Ishikawa (cell line): ENCODE data around the gene TMEM54.

ENCODE experiments used
- CEBPB ChIP-seq: IDR thresholded peaks from 2 replicates; pipeline ENCODE4 v1.6.1; 2012
- CREB1 ChIP-seq: IDR thresholded peaks from 2 replicates; pipeline ENCODE4 v1.6.1; 2012; ENCODE audit warnings: low read depth
- EGR1 ChIP-seq: IDR thresholded peaks from 2 replicates; pipeline ENCODE4 v1.6.1; 2012
- EP300 ChIP-seq: IDR thresholded peaks from 2 replicates; pipeline ENCODE4 v1.6.1; 2012; ENCODE audit warnings: borderline replicate concordance
- FOXM1 ChIP-seq: IDR thresholded peaks from 2 replicates; pipeline ENCODE4 v1.6.1; 2012; ENCODE audit warnings: low read depth, borderline replicate concordance
- NFIC ChIP-seq: IDR thresholded peaks from 2 replicates; pipeline ENCODE4 v1.6.1; 2012
- RAD21 ChIP-seq: IDR thresholded peaks from 2 replicates; pipeline ENCODE4 v1.6.1; 2012; ENCODE audit warnings: low read depth
- TAF1 ChIP-seq: IDR thresholded peaks from 2 replicates; pipeline ENCODE4 v1.6.1; 2012; ENCODE audit warnings: low read depth, mild to moderate bottlenecking
- TCF12 ChIP-seq: IDR thresholded peaks from 2 replicates; pipeline ENCODE4 v1.6.1; 2012; ENCODE audit warnings: low read depth
- TEAD4 ChIP-seq: IDR thresholded peaks from 2 replicates; pipeline ENCODE4 v1.6.1; 2012
- YY1 ChIP-seq: IDR thresholded peaks from 2 replicates; pipeline ENCODE4 v1.6.1; 2012; ENCODE audit warnings: low read depth
- ZBTB7A ChIP-seq: IDR thresholded peaks from 2 replicates; pipeline ENCODE4 v1.6.1; 2012; ENCODE audit warnings: low read depth
- TF ChIP-seq, protein P1 (sequence below): IDR thresholded peaks from 2 replicates; pipeline ENCODE4 v1.6.1; 2012
- TF ChIP-seq, protein P2 (sequence below): IDR thresholded peaks from 2 replicates; pipeline ENCODE4 v1.6.1; 2012; ENCODE audit warnings: low read depth, mild to moderate bottlenecking
- TF ChIP-seq, protein P3 (sequence below): IDR thresholded peaks from 2 replicates; pipeline ENCODE4 v1.6.1; 2012

Gene TMEM54

DNA sequence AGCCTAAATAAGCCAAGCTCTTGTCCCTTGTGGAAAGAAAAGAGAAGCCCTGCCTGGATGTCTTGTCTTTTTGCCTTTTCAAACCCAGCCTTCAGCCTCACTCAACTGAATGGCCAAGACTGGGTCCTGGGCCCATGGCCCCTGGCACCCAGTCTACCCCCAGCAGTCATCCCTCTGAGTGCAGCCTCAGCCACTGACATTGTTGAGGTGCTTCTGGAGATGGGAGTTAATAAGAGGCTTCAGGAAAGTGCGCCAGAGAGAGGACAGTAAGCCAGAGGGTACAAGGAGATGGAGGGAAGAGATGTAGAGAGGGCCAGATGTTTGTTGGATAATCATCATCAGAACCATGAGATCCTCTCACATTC lies 37.3 kb downstream of the TMEM54 start:
- TF ChIP-seq ZBTB7A (no peak), FOXM1 (no peak), TCF12 (no peak), CEBPB (no peak)

DNA sequence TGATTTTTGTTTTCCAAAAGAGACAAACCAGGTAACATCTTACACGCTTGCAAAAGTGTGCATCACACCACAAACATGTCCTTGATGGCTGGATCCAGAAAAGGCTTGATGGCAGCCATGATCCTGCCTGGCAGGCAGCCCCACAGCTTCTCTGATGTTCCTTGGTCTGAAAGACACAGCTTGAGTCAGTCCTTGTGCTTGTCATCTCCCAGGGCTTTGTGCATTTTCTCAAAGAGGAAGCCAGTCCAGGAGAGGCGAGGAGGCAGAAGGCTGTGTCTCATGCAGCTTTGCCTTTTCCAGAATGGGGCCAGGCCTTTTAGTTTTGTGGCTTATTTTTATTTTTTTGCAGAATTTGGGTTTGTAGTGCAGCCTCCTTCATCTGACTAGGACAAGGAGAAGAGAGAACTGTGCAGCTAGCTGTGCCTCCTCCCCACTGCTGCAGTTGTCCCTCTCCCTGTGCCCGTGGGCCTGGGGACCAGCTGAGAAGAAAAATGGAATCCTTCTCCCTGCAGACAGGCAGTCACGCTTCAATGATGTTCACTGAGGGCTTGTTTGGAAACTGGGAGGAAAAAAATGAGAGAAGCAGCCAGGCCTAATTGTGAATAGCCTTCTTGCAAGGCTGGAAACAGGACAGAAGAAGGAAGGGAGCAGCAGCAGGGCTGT lies 37.8 kb downstream of the TMEM54 start:
- TF ChIP-seq YY1, result no peak
- no peak for TF ChIP-seq ZBTB7A

DNA sequence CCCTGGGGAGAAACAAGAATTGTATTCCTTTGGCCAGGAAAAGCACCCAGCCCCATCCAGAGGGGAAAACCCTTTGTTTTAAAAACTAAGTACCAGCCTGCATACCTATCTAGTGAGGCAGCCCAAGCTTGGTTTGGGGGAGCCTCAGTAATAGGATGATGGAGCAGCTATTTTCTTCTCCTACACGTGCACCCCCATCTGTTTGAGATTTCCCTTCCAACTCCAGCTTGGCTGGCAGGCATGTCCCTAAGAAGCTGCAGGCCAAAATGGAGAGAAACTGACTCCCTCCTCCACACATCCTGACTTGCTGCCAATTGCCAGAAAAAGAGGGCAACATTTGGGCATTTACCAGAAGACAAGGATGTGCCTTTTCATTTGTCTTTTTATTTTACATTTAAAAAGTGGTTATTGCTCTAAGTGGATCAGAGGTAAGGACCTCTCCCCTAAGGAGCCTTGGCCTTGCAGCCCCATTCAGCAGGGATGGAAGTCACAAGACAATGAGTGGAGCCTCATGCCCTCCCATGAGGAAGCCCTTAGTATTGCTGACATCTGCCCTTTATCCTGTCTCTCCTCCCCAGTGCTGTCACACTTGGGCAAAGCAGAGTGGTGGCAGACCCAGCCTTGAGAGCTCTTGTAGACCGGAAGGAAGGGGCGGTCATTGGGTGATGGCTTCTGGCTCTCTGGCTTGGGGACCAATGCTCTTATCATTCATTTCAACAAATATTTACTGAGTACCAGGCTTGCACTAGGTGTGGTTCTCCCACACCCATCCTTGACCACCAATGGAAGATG lies 39.1 kb downstream of the TMEM54 start:
- no peak for TF ChIP-seq TAF1
- no peak for TF ChIP-seq ZBTB7A
- TF ChIP-seq TCF12, result no peak
- TF ChIP-seq, protein P1, sequence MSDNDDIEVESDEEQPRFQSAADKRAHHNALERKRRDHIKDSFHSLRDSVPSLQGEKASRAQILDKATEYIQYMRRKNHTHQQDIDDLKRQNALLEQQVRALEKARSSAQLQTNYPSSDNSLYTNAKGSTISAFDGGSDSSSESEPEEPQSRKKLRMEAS, result no peak
- no peak for TF ChIP-seq NFIC
- TF ChIP-seq, protein P2, sequence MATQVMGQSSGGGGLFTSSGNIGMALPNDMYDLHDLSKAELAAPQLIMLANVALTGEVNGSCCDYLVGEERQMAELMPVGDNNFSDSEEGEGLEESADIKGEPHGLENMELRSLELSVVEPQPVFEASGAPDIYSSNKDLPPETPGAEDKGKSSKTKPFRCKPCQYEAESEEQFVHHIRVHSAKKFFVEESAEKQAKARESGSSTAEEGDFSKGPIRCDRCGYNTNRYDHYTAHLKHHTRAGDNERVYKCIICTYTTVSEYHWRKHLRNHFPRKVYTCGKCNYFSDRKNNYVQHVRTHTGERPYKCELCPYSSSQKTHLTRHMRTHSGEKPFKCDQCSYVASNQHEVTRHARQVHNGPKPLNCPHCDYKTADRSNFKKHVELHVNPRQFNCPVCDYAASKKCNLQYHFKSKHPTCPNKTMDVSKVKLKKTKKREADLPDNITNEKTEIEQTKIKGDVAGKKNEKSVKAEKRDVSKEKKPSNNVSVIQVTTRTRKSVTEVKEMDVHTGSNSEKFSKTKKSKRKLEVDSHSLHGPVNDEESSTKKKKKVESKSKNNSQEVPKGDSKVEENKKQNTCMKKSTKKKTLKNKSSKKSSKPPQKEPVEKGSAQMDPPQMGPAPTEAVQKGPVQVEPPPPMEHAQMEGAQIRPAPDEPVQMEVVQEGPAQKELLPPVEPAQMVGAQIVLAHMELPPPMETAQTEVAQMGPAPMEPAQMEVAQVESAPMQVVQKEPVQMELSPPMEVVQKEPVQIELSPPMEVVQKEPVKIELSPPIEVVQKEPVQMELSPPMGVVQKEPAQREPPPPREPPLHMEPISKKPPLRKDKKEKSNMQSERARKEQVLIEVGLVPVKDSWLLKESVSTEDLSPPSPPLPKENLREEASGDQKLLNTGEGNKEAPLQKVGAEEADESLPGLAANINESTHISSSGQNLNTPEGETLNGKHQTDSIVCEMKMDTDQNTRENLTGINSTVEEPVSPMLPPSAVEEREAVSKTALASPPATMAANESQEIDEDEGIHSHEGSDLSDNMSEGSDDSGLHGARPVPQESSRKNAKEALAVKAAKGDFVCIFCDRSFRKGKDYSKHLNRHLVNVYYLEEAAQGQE, result no peak
- TF ChIP-seq TEAD4, result no peak
- no peak for TF ChIP-seq RAD21
- TF ChIP-seq CEBPB, result no peak

DNA sequence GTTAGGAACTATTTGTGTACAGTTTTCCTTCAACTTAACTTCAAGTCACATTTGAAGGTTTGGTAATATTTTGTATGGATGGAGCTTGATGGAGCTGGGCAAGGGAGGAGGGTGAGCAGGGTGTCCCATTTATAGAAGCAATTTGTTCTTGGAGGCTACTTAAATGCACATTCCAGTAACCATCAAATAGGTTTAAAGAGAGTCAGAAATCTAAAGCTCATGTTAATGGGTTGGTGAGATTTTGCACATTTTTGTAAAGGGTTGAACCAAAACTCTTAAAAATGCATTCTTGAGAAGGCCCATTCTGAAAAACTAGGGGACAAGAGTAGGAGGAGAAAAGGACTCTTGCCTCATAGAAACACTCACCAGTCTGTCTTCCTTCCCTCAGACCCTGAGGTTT lies 40.6 kb downstream of the TMEM54 start:
- no peak for TF ChIP-seq YY1
- TF ChIP-seq TAF1, result no peak
- TF ChIP-seq, protein P3, sequence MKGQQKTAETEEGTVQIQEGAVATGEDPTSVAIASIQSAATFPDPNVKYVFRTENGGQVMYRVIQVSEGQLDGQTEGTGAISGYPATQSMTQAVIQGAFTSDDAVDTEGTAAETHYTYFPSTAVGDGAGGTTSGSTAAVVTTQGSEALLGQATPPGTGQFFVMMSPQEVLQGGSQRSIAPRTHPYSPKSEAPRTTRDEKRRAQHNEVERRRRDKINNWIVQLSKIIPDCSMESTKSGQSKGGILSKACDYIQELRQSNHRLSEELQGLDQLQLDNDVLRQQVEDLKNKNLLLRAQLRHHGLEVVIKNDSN, result no peak
- TF ChIP-seq EGR1, result no peak
- TF ChIP-seq ZBTB7A, result no peak
- no peak for TF ChIP-seq TCF12
- no peak for TF ChIP-seq EP300
- TF ChIP-seq CEBPB, result no peak
- TF ChIP-seq, protein P2, result no peak
- TF ChIP-seq FOXM1, result no peak
- TF ChIP-seq CREB1, result no peak
- TF ChIP-seq NFIC, result no peak
- TF ChIP-seq TEAD4, result no peak
- TF ChIP-seq RAD21, result no peak
- TF ChIP-seq, protein P1, result no peak

DNA sequence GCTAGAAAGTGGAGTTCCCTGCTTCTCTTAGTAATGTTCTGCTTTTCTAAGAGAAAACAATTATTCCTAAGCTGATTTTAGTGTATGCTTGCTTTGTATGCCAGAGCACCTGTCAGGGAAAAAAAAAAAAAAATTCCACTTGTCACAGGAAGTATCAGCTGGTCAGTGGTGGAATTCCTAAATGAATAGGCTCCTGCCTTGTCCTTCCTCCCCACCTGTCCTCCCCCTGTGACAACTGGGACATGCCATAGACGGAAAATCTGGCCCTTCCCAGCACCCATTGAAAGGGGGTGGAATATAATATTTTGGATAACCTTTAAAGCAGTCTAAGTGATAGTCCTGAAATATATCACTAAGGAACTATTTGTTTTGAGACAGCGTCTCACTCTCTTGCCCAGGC lies 41.3 kb downstream of the TMEM54 start:
- TF ChIP-seq, protein P3, result no peak
- TF ChIP-seq YY1 (no peak), RAD21 (no peak), TCF12 (no peak), NFIC (no peak), CREB1 (no peak), ZBTB7A (no peak), TAF1 (no peak), EP300 (no peak), EGR1 (no peak), CEBPB (no peak), FOXM1 (no peak), TEAD4 (no peak)
- TF ChIP-seq, protein P2, result no peak
- TF ChIP-seq, protein P1, result no peak
